Neural progenitor cell (in vitro differentiated cells): ENCODE results near the gene DEXI. TPM values are rescaled to one million over a fixed set of nuclear protein-coding genes. Genes with fewer than 3 reads are reported as not detected.
A peak's percentile ranks its signal among the peaks of the same experiment; 100 is the strongest.

Experiments
- DNase-seq: peaks from one replicate; pipeline ENCODE4 v3.0.0-alpha.2; 2016; ENCODE audit warnings: low spot score
- H2AFZ ChIP-seq: fragments of 200-600 bp; sonication (generic); replicated peaks from 2 replicates; pipeline ENCODE4 v1.6.1; 2016; ENCODE audit warnings: antibody characterized with exemption
- H3F3A ChIP-seq: fragments of 200-600 bp; sonication (generic); 2 replicates; pipeline ENCODE4 v1.6.1; 2016; ENCODE audit warnings: antibody characterized with exemption, low read depth
- H3K27ac ChIP-seq: fragments of 200-600 bp; sonication (generic); 2 replicates; pipeline ENCODE4 v1.5.1; 2016; ENCODE audit warnings: mild to moderate bottlenecking
- H3K27me3 ChIP-seq: fragments of 200-600 bp; sonication (generic); 2 replicates; pipeline ENCODE4 v1.6.1; 2016; ENCODE audit warnings: mild to moderate bottlenecking, moderate library complexity
- H3K36me3 ChIP-seq: fragments of 200-600 bp; sonication (generic); 2 replicates; pipeline ENCODE4 v1.5.1; 2016
- H3K4me1 ChIP-seq: fragments of 200-600 bp; sonication (generic); 2 replicates; pipeline ENCODE4 v1.6.1; 2016; ENCODE audit warnings: mixed run types
- H3K4me2 ChIP-seq: fragments of 200-600 bp; sonication (generic); 2 replicates; pipeline ENCODE4 v1.6.1; 2016
- H3K4me3 ChIP-seq: fragments of 200-600 bp; sonication (generic); 2 replicates; pipeline ENCODE4 v1.5.1; 2016
- H3K79me2 ChIP-seq: fragments of 200-600 bp; sonication (generic); 2 replicates; pipeline ENCODE4 v1.6.1; 2016; ENCODE audit warnings: low read depth
- H3K9ac ChIP-seq: fragments of 200-600 bp; sonication (generic); 2 replicates; pipeline ENCODE4 v1.6.1; 2016
- H3K9me3 ChIP-seq: fragments of 200-600 bp; sonication (generic); 2 replicates; pipeline ENCODE4 v1.5.1; 2016; ENCODE audit warnings: low read depth
- H4K20me1 ChIP-seq: fragments of 200-600 bp; sonication (generic); 2 replicates; pipeline ENCODE4 v1.6.1; 2016; ENCODE audit warnings: low read depth
- H3K27ac Mint-ChIP-seq: 3 replicates; pipeline ENCODE4 v1.8.0; 2021; ENCODE audit warnings: mixed read lengths
- H3K27me3 Mint-ChIP-seq: 2 replicates; pipeline ENCODE4 v1.8.0; 2022; ENCODE audit warnings: low read depth, mild to moderate bottlenecking, inconsistent platforms, moderate library complexity, mixed read lengths; ENCODE audit not compliant: insufficient read depth
- H3K36me3 Mint-ChIP-seq: 3 replicates; pipeline ENCODE4 v1.8.0; 2021; ENCODE audit warnings: mixed read lengths
- H3K4me1 Mint-ChIP-seq: 3 replicates; pipeline ENCODE4 v1.8.0; 2021; ENCODE audit warnings: mixed read lengths
- H3K4me3 Mint-ChIP-seq: 3 replicates; pipeline ENCODE4 v1.8.0; 2021; ENCODE audit warnings: mild to moderate bottlenecking, moderate library complexity, mixed read lengths
- H3K9me3 Mint-ChIP-seq: 3 replicates; pipeline ENCODE4 v1.8.0; 2020; ENCODE audit warnings: mixed read lengths
- EZH2 ChIP-seq: fragments of 200-600 bp; sonication (generic); IDR thresholded peaks from 2 replicates; pipeline ENCODE4 v1.6.1; 2017; ENCODE audit warnings: antibody characterized with exemption, mild to moderate bottlenecking, moderate library complexity
- EZH2phosphoT487 ChIP-seq: fragments of 200-600 bp; sonication (generic); IDR thresholded peaks from 2 replicates; pipeline ENCODE4 v1.6.1; 2017; ENCODE audit warnings: antibody characterized with exemption
- total RNA-seq: library from RNA; depleted of rRNA; stranded (reverse); fragments of >200 nt; gene quantifications from 2 replicates; pipeline ENCODE4 v1.2.3, GENCODE V29; 2015; ENCODE audit warnings: low replicate concordance
- TF ChIP-seq, protein P1 (sequence below): fragments of 200-600 bp; sonication (generic); IDR thresholded peaks from 2 replicates; pipeline ENCODE4 v1.5.1; 2017; ENCODE audit warnings: antibody characterized with exemption, mild to moderate bottlenecking

Gene DEXI
- total RNA-seq, 1 donor from 2014 or later = 16.4 TPM

GRCh38 chr16:10931977-10932632 is 10.2 kb downstream of the DEXI start:
- Mint-ChIP-seq H3K4me1 (no peaks in the 10 kb centered on the region), H3K9me3 (no peaks in the 10 kb centered on the region), H3K27ac (no peak overlapping the region), H3K27me3 (peaks cover 4% of the 10 kb centered on the region), H3K4me3 (no peak overlapping the region), H3K36me3 (peaks cover 7% of the 10 kb centered on the region)
- no peak overlapping the region for H3K9ac ChIP-seq
- no peaks in the 10 kb centered on the region for H3F3A ChIP-seq
- H4K20me1 ChIP-seq = peaks cover 43% of the 10 kb centered on the region
- peaks cover 3% of the 10 kb centered on the region for H3K79me2 ChIP-seq
- no peaks in the 10 kb centered on the region for H3K9me3 ChIP-seq
- H3K27me3 ChIP-seq = no peaks in the 10 kb centered on the region
- TF ChIP-seq EZH2 (no peak), EZH2phosphoT487 (no peak)
- TF ChIP-seq, protein P1, sequence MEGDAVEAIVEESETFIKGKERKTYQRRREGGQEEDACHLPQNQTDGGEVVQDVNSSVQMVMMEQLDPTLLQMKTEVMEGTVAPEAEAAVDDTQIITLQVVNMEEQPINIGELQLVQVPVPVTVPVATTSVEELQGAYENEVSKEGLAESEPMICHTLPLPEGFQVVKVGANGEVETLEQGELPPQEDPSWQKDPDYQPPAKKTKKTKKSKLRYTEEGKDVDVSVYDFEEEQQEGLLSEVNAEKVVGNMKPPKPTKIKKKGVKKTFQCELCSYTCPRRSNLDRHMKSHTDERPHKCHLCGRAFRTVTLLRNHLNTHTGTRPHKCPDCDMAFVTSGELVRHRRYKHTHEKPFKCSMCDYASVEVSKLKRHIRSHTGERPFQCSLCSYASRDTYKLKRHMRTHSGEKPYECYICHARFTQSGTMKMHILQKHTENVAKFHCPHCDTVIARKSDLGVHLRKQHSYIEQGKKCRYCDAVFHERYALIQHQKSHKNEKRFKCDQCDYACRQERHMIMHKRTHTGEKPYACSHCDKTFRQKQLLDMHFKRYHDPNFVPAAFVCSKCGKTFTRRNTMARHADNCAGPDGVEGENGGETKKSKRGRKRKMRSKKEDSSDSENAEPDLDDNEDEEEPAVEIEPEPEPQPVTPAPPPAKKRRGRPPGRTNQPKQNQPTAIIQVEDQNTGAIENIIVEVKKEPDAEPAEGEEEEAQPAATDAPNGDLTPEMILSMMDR = no peak
- no peak overlapping the region for H3K4me3 ChIP-seq
- H3K27ac ChIP-seq = no peak overlapping the region
- no peak for DNase-seq
- H2AFZ ChIP-seq = no peak overlapping the region
- no peaks in the 10 kb centered on the region for H3K36me3 ChIP-seq
- no peaks in the 10 kb centered on the region for H3K4me1 ChIP-seq
- no peak overlapping the region for H3K4me2 ChIP-seq

DNA sequence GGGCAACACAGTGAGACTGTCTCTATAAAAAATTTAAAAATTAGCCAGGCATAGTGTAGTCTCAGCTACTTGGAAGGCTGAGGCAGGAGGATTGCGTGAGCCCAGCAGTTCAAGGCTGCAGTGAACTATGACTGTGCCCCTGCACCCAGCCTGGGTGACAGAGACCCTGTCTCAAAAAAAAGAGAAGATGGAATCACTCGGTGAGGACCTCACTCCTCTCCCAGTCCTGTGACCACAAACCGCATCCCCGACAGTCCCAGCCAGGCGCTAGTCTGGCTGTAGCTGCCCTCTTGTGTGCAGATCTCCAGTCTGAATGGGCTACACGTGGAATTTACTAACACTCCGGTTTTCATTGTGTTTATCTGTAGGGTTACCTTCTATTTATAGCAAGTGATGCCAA is 11.1 kb downstream of the DEXI start:
- TF ChIP-seq EZH2 (no peak), EZH2phosphoT487 (no peak)
- TF ChIP-seq, protein P1 = no peak
- Histone ChIP-seq H3K27me3 (no peaks in the 10 kb centered on the region), H3K9ac (no peak overlapping the region), H3K4me1 (no peaks in the 10 kb centered on the region), H3K27ac (no peak overlapping the region), H3F3A (no peaks in the 10 kb centered on the region), H3K4me3 (no peak overlapping the region), H3K36me3 (no peaks in the 10 kb centered on the region), H3K4me2 (no peak overlapping the region), H4K20me1 (peaks cover 33% of the 10 kb centered on the region), H2AFZ (no peak overlapping the region), H3K79me2 (peaks cover 3% of the 10 kb centered on the region), H3K9me3 (no peaks in the 10 kb centered on the region)
- Mint-ChIP-seq H3K9me3 (no peaks in the 10 kb centered on the region), H3K4me1 (no peaks in the 10 kb centered on the region), H3K36me3 (peaks cover 7% of the 10 kb centered on the region), H3K4me3 (no peak overlapping the region), H3K27ac (no peak overlapping the region), H3K27me3 (peaks cover 4% of the 10 kb centered on the region)
- no peak for DNase-seq

- Histone ChIP-seq H3K9ac (no peak overlapping the region), H3K27ac (no peak overlapping the region), H3F3A (no peaks in the 10 kb centered on the region), H3K27me3 (no peaks in the 10 kb centered on the region), H3K4me3 (no peak overlapping the region), H3K9me3 (no peaks in the 10 kb centered on the region), H3K4me2 (no peak overlapping the region), H2AFZ (no peak overlapping the region), H4K20me1 (peaks cover 29% of the 10 kb centered on the region), H3K79me2 (peaks cover 3% of the 10 kb centered on the region), H3K4me1 (no peaks in the 10 kb centered on the region), H3K36me3 (no peaks in the 10 kb centered on the region)
- H3K27ac Mint-ChIP-seq = no peak overlapping the region
- TF ChIP-seq, protein P1 = peak; percentile 16
- no peak for TF ChIP-seq EZH2
- no peaks in the 10 kb centered on the region for H3K9me3 Mint-ChIP-seq
- H3K4me1 Mint-ChIP-seq = no peaks in the 10 kb centered on the region
- no peak overlapping the region for H3K4me3 Mint-ChIP-seq
- peaks cover 7% of the 10 kb centered on the region for H3K36me3 Mint-ChIP-seq
- no peak for DNase-seq
- H3K27me3 Mint-ChIP-seq = peaks cover 4% of the 10 kb centered on the region
Observed at GRCh38 chr16:10930755-10931093, 11.5 kb downstream of the DEXI start.
